Vagina (tissue), 2 donors: ENCODE measurements around the gene ADARB2.

Source experiments
- POLR2A ChIP-seq, 2 donors: fragments of 450-650 bp; IDR thresholded peaks; one replicate each; pipeline ENCODE4 v1.6.1; 2017; ENCODE audit warnings: antibody characterized with exemption in 2 of 2, mild to moderate bottlenecking in 2 of 2, moderate library complexity in 2 of 2
- TF ChIP-seq, protein P1 (sequence below), 3 experiments: fragments of 450-650 bp in 2 of 3; fragments of 200-600 bp in 1 of 3; sonication (generic) in 1 of 3; IDR thresholded peaks; one replicate each; pipeline ENCODE4 v1.5.1; 2017 to 2019; ENCODE audit warnings: antibody characterized with exemption in 3 of 3, mild to moderate bottlenecking in 2 of 3, moderate library complexity in 2 of 3

- TF ChIP-seq, protein P1, sequence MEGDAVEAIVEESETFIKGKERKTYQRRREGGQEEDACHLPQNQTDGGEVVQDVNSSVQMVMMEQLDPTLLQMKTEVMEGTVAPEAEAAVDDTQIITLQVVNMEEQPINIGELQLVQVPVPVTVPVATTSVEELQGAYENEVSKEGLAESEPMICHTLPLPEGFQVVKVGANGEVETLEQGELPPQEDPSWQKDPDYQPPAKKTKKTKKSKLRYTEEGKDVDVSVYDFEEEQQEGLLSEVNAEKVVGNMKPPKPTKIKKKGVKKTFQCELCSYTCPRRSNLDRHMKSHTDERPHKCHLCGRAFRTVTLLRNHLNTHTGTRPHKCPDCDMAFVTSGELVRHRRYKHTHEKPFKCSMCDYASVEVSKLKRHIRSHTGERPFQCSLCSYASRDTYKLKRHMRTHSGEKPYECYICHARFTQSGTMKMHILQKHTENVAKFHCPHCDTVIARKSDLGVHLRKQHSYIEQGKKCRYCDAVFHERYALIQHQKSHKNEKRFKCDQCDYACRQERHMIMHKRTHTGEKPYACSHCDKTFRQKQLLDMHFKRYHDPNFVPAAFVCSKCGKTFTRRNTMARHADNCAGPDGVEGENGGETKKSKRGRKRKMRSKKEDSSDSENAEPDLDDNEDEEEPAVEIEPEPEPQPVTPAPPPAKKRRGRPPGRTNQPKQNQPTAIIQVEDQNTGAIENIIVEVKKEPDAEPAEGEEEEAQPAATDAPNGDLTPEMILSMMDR (IDR thresholded peaks at IDR 0.05): no peak
- TF ChIP-seq POLR2A (IDR thresholded peaks at IDR 0.05): no peak
Measured at GRCh38 chr10:1591045-1591444, 146.3 kb downstream of the ADARB2 start.
